ENCODE results near the gene CAPN5. TPM values are rescaled to one million over a fixed set of nuclear protein-coding genes. Genes with fewer than 3 reads are reported as not detected.

Gene CAPN5
- total RNA-seq, 3 donors from 2014 or later, result 2.8 to 6.1 (median 3.6) TPM

DNA sequence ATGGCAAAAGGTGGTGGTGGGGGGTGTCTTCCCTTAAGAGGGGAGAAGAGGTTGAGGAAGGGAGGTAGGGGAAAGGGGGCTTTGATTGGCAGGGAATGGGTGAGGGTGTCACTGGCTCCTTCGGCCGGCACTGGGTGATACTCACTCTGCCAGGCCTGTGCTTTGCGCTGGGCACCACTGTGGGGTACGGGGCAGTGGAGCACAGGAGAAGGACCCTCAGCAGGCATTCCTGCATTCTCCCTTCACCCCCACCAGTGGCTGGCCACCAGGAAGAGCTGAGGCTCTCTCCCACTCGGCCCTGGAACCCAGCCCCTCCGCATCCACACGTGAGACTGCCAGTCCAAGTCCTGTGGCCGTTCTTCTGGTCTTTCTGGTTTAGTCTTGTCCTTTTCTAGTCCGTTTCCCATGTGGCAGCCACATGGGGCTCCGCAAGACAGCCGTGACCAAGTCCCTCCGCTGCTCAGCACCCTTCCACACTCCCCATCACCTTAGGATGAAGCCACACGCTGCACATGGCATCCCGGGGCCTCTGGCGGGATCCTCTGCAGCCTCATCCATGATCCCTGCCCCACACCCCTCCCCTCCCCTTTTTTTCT, 8.0 kb downstream of the CAPN5 start:
- no peaks in the 10 kb centered on the region for H3K27me3 ChIP-seq
- H3K27ac ChIP-seq, result peak overlapping the region; percentile 80 to 90
- intact Hi-C loops (cut with DNase I; ENCODE audit: low total_unique reads), result no loop called here
- TF ChIP-seq POLR2A (IDR thresholded peaks at IDR 0.05) (no peak), POLR2AphosphoS5 (IDR thresholded peaks at IDR 0.05) (no peak)
- TF ChIP-seq, protein P1, sequence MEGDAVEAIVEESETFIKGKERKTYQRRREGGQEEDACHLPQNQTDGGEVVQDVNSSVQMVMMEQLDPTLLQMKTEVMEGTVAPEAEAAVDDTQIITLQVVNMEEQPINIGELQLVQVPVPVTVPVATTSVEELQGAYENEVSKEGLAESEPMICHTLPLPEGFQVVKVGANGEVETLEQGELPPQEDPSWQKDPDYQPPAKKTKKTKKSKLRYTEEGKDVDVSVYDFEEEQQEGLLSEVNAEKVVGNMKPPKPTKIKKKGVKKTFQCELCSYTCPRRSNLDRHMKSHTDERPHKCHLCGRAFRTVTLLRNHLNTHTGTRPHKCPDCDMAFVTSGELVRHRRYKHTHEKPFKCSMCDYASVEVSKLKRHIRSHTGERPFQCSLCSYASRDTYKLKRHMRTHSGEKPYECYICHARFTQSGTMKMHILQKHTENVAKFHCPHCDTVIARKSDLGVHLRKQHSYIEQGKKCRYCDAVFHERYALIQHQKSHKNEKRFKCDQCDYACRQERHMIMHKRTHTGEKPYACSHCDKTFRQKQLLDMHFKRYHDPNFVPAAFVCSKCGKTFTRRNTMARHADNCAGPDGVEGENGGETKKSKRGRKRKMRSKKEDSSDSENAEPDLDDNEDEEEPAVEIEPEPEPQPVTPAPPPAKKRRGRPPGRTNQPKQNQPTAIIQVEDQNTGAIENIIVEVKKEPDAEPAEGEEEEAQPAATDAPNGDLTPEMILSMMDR (IDR thresholded peaks at IDR 0.05), result no peak
- peaks cover 5 to 23% of the 10 kb centered on the region in 2 donors for H3K4me1 ChIP-seq
- H3K4me3 ChIP-seq, result no peak overlapping the region
- no peaks in the 10 kb centered on the region for H3K9me3 ChIP-seq
- no peaks in the 10 kb centered on the region for H3K36me3 ChIP-seq
- peak in 1 of 2 donors; percentile 36 for DNase-seq (ENCODE audit: low spot score in 2 of 2)

DNA sequence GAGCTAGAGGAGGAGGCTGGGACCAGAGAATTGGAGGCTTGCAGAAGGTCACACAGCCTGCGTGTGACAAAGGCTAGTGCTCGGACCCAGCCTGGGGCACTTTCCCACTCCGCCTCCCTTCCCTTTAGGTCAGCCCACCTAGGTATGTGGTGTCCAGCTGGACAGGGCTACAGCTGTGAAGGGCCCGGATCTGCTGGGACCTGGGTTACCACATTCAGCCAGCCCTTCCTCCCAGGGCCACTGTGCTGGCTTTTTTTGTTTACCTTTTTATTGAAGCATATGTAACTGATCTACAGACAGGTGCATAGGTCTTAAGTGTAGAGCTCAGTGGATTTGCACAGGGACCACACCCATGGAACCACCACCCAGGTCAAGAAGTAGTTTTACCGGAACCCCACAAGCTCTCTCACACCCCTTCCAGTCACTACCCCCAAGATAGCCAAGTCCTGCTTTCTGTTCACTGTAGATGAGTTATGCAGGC, 8.7 kb downstream of the CAPN5 start:
- peak in 1 of 2 donors; percentile 37 for DNase-seq (ENCODE audit: low spot score in 2 of 2)
- H3K9me3 ChIP-seq, result no peaks in the 10 kb centered on the region
- peak overlapping the region in 1 of 2 donors; percentile 90 for H3K27ac ChIP-seq
- TF ChIP-seq POLR2A (IDR thresholded peaks at IDR 0.05) (no peak), POLR2AphosphoS5 (IDR thresholded peaks at IDR 0.05) (no peak)
- TF ChIP-seq, protein P1 (IDR thresholded peaks at IDR 0.05), result no peak
- H3K36me3 ChIP-seq, result no peaks in the 10 kb centered on the region
- intact Hi-C loops (cut with DNase I; ENCODE audit: low total_unique reads), result no loop called here
- H3K4me1 ChIP-seq, result peaks cover 5 to 23% of the 10 kb centered on the region in 2 donors
- H3K27me3 ChIP-seq, result no peaks in the 10 kb centered on the region
- H3K4me3 ChIP-seq, result no peak overlapping the region

DNA sequence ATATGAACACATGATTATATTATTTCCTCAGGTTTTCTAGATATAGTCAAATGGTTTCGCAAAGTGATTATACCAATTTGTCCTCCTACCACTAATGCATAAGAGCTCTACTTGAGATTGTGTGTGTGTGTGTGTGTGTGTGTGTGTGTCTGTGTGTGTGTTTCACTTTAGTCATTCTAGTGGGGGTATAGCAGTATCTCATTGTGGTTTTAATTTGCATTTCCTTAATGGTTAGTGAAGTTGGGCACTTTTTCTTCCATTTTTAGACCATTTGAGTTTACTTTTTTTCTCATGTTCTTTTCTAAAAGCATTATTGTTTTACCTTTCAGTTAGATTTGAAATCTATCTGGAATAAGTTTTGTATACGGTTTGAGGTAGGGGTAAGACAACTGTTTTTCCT, 12.9 kb downstream of the CAPN5 start:
- Histone ChIP-seq H3K27me3 (no peaks in the 10 kb centered on the region), H3K36me3 (no peaks in the 10 kb centered on the region), H3K27ac (no peak overlapping the region), H3K4me1 (peaks cover 0 to 1% of the 10 kb centered on the region in 2 donors), H3K9me3 (no peaks in the 10 kb centered on the region), H3K4me3 (no peak overlapping the region)
- intact Hi-C loops (cut with DNase I; ENCODE audit: low total_unique reads), result no loop called here
- TF ChIP-seq POLR2A (IDR thresholded peaks at IDR 0.05) (no peak), POLR2AphosphoS5 (IDR thresholded peaks at IDR 0.05) (no peak)
- TF ChIP-seq, protein P1 (IDR thresholded peaks at IDR 0.05), result no peak
- DNase-seq (ENCODE audit: low spot score in 2 of 2), result no peak

DNA sequence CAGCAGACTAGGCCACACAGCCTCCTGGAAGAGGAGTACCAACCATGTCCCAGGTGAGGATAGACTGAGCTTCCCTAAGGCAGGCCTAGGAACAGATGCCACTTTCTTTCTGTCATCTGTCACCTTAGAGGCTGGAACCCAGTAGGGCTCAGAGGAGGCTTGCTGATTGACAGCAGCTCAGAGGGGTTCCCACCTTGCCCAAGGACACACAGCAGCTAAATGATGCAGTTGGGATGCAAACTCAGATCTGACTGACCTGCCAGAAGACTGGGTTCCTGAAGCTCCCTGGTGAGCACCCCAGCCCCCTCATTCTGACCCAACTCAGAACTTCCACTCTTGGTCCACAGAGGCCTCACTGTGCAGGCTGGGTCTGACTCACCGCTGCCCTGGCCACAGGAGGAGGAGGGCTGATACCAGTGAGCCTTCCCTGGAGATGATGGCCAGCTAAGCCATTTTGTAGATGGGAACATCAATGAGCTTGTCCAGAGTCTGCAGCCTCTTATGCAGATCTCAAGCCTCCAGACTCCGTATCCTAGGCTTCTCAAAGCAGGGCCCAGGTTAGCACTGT, 14.0 kb downstream of the CAPN5 start:
- Histone ChIP-seq H3K4me3 (no peak overlapping the region), H3K27ac (no peak overlapping the region), H3K27me3 (no peaks in the 10 kb centered on the region), H3K36me3 (no peaks in the 10 kb centered on the region), H3K9me3 (no peaks in the 10 kb centered on the region), H3K4me1 (no peaks in the 10 kb centered on the region)
- DNase-seq (ENCODE audit: low spot score in 2 of 2), result no peak
- intact Hi-C loops (cut with DNase I; ENCODE audit: low total_unique reads), result no loop called here
- TF ChIP-seq, protein P1 (IDR thresholded peaks at IDR 0.05), result no peak
- TF ChIP-seq POLR2A (IDR thresholded peaks at IDR 0.05), result no peak
- TF ChIP-seq POLR2AphosphoS5 (IDR thresholded peaks at IDR 0.05), result no peak

DNA sequence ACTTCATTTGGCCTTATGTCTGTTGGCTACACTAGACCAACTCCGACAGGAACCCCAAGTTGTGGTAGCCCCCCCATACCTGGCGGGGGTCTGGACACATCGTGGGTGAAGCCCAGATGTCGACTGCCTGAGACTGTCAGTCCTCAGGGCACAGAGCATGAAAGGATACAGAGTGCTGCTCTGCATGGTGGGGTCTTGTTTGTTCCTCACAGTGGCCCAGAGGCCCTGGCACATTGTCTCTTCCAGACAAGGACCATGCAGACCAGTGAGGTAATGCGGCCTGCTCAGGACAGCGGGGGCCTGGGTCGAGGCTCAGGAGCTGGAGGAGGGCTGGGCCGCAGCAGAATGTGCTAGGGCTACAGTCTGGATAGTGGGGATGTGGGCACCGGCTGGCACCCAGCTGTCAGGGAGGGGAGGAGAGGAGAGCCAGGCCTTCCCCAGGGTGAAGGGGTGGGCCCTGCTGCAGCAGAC, 14.6 kb downstream of the CAPN5 start:
- Histone ChIP-seq H3K27me3 (no peaks in the 10 kb centered on the region), H3K4me3 (no peak overlapping the region), H3K27ac (no peak overlapping the region), H3K4me1 (no peaks in the 10 kb centered on the region), H3K36me3 (no peaks in the 10 kb centered on the region), H3K9me3 (no peaks in the 10 kb centered on the region)
- DNase-seq (ENCODE audit: low spot score in 2 of 2), result peak in 1 of 2 donors; percentile 36
- no peak for TF ChIP-seq POLR2AphosphoS5 (IDR thresholded peaks at IDR 0.05)
- TF ChIP-seq, protein P1 (IDR thresholded peaks at IDR 0.05), result no peak
- no peak for TF ChIP-seq POLR2A (IDR thresholded peaks at IDR 0.05)
- intact Hi-C loops (cut with DNase I; ENCODE audit: low total_unique reads), result no loop called here
